Astrocyte (in vitro differentiated cells and primary cell): ENCODE results near the gene CEP89.

Experiments used
- EZH2 ChIP-seq: IDR thresholded peaks from 2 replicates; pipeline ENCODE4 v1.6.1; 2012; ENCODE audit warnings: mild to moderate bottlenecking, low read length, inconsistent platforms; ENCODE audit not compliant: insufficient read depth
- TF ChIP-seq, protein P1 (sequence below): IDR thresholded peaks from 2 replicates; pipeline ENCODE4 v1.5.1; 2011; ENCODE audit warnings: low read depth, mild to moderate bottlenecking, inconsistent platforms, low read length, moderate library complexity; ENCODE audit not compliant: insufficient read depth

DNA sequence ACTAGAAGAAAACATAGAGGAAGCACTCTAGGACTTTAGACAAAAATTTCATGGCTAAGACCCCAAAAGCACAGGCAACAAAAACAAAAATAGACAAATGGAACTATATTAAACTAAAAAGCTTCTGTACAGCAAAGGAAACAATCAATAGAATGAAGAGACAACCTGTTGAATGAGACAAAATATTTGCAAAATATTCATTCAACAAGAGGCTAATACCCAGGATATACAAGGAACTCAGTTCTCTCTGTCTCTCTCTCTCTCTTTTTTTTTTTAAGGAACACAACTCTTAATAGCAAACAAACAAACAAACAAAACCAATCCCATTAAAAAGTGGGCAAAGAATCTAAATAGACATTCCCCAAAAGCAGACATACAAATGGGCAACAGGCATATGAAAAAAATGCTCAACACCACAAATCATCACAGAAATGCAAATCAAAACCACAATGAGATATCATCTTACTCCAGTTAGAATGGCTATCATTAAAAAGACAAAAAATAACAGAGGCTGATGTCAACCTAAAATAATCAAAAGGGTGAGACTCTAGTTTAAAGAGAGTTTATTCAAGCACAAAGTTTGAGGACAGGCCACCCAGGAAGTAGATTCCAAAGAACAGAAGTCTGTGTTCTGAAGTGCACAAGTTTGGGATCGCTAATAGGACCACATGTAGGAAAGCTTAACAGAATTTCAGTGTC is 75.1 kb downstream of the CEP89 start:
- TF ChIP-seq, protein P1, sequence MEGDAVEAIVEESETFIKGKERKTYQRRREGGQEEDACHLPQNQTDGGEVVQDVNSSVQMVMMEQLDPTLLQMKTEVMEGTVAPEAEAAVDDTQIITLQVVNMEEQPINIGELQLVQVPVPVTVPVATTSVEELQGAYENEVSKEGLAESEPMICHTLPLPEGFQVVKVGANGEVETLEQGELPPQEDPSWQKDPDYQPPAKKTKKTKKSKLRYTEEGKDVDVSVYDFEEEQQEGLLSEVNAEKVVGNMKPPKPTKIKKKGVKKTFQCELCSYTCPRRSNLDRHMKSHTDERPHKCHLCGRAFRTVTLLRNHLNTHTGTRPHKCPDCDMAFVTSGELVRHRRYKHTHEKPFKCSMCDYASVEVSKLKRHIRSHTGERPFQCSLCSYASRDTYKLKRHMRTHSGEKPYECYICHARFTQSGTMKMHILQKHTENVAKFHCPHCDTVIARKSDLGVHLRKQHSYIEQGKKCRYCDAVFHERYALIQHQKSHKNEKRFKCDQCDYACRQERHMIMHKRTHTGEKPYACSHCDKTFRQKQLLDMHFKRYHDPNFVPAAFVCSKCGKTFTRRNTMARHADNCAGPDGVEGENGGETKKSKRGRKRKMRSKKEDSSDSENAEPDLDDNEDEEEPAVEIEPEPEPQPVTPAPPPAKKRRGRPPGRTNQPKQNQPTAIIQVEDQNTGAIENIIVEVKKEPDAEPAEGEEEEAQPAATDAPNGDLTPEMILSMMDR = no peak
- TF ChIP-seq EZH2 = no peak
